Measurements from ENCODE around the gene OR4D11.

OR4D11 gene

GRCh38 chr11:59550368-59550841 lies 47.0 kb downstream of the OR4D11 start:
- DNase-seq = peak; percentile 97

- peak; percentile 95 for DNase-seq
Observed at GRCh38 chr11:59550842-59551658, 47.7 kb downstream of the OR4D11 start.

DNA sequence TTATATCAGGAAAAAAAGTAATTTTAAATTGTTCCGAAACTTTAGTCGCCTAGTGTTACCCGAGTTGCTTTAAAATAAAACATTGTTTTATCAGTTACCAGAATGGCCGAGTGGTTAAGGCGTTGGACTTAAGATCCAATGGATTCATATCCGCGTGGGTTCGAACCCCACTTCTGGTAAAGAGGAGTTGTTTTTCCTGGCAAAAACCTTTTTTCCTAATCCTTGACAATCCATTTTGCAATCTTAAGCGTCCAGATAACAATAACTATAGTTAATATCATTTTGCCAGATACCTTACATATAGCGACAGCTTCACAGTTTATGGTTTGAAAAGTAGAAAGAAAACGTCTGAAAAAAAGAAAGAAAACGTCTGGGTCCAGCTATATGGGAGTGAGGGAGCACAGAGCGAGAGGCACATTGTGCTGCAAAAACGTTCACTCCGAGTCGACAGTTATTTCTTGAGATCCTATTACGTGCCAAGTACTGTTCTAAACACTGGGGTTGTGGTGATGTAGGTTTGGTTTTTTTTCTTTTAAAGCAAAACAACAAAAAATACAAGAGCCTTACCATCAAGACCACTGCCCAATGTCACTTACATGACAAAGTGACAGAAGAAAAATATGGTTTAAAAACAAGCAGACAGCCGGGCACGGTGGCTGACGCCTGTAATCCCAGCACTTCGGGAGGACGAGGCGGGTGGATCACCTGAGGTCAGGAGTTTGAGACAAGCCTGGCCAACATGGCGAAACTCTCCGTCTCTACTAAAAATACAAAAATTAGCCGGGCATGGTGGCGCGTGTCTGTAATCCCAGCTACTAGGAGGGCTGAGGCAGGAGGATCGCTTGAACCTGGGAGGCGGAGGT lies 48.5 kb downstream of the OR4D11 start:
- peak; percentile 74 for DNase-seq

DNA sequence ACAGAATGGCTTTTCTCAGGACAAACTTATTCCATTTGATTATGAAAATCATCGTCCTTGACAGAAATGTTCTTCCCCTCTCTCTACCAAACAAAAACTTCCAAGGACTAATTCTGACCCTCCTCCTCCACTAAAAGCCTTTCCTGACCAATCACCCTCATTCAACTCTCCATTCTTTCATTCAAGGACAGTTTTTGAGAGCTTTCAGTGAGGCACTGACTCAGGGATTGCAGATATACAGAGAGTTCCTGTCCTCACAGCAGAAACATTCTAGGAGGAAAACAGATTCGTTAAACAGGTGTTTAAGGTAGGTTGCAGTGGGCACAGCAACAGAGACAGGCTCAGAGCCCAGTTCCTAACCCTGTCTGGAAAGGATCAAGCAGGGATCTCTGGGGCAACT lies 49.5 kb downstream of the OR4D11 start:
- no peak for DNase-seq

DNA sequence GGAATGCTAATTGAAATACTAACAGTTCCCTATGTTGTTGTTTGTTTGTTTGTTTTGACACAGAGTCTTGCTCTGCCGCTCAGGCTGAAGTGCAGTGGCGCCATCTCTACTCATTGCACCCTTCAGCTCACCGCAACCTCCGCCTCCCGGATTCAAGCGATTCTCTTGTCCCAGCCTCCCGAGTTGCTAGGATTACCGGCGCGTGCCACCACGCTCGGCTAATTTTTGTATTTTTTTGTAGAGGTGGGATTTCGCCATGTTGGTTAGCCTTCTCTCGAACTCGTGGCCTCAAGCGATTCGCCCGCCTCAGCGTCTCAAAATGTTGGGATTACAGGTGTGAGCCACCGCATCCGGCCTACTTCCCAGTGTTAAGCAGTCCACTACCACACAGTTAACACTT lies 49.9 kb downstream of the OR4D11 start:
- no peak for DNase-seq

Data from NCI-H82 (cell line).